ENCODE measurements around the gene ARHGAP26. TPM values are rescaled to one million over a fixed set of nuclear protein-coding genes. Genes with fewer than 3 reads are reported as not detected.
A peak's percentile ranks its signal among the peaks of the same experiment; 100 is the strongest.
"Not testable (repeated sequence)": the region's sequence is repeated elsewhere in the genome, so short reads cannot be mapped to it uniquely, and the experiment has no call there.

Gene ARHGAP26
- total and polyA plus RNA-seq, 10 donors: 4.2 to 148 (median 55.5) TPM

- intact Hi-C loops (cut with DNase I; ENCODE audit: low total_unique reads): loop anchor here (10.0 kb wide), 1 partner anchor 482 kb away; the partner anchor contains the start of gene NR3C1
- H3K27ac ChIP-seq: peak overlapping the region in 5 of 8 donors; percentile 10 to 49 (median 41)
- WGBS, 5 donors: 47 to 68% (median 61%) methylated on average over 1 of the region's 1 CpG
- no peak overlapping the region for H3K4me3 ChIP-seq
- no peak for TF ChIP-seq POLR2A (IDR thresholded peaks at IDR 0.05)
- TF ChIP-seq CTCF (IDR thresholded peaks at IDR 0.05 in 8 of 11, conservative IDR thresholded peaks at IDR 0.05 in 3 of 11): peak in 9 of 11 experiments; percentile 9 to 67 (median 45)
- peak in 1 of 3 donors; percentile 45 for TF ChIP-seq POLR2AphosphoS5 (IDR thresholded peaks at IDR 0.05)
- peaks cover 0 to 56% (median 34%) of the 10 kb centered on the region in 6 donors for H3K4me1 ChIP-seq
- no peaks in the 10 kb centered on the region for H3K9me3 ChIP-seq
- H3K27me3 ChIP-seq (replicated peaks in 1 of 7): no peaks in the 10 kb centered on the region
- DNase-seq: no peak
- peaks cover 0 to 31% (median 0%) of the 10 kb centered on the region in 6 donors for H3K36me3 ChIP-seq
Measured at GRCh38 chr5:142922223-142922952, 152.2 kb downstream of the ARHGAP26 start.

GRCh38 chr5:142924135-142924883, 154.1 kb downstream of the ARHGAP26 start:
- no peak for DNase-seq
- intact Hi-C loops (cut with DNase I; ENCODE audit: low total_unique reads): loop anchor here (10.0 kb wide), 1 partner anchor 480 kb away; the partner anchor contains the start of gene NR3C1

GRCh38 chr5:142925795-142926194, 155.6 kb downstream of the ARHGAP26 start:
- WGBS, 5 donors: 33 to 62% (median 44%) methylated on average over 3 of the region's 3 CpGs
- Histone ChIP-seq H3K36me3 (peaks cover 0 to 4% (median 0%) of the 10 kb centered on the region in 6 donors), H3K4me3 (no peak overlapping the region), H3K4me1 (peaks cover 0 to 72% (median 42%) of the 10 kb centered on the region in 6 donors), H3K27ac (peak overlapping the region in 7 of 8 donors; percentile 44 to 79 (median 58)), H3K9me3 (no peaks in the 10 kb centered on the region), H3K27me3 (replicated peaks in 1 of 7) (no peaks in the 10 kb centered on the region)
- DNase-seq: no peak
- TF ChIP-seq POLR2A (IDR thresholded peaks at IDR 0.05) (no peak), POLR2AphosphoS5 (IDR thresholded peaks at IDR 0.05) (peak in 1 of 3 donors; percentile 12)
- intact Hi-C loops (cut with DNase I; ENCODE audit: low total_unique reads): loop anchor here (10.0 kb wide), 1 partner anchor 479 kb away; the partner anchor contains the start of gene NR3C1

More at GRCh38 chr5:142924135-142924883, 154.1 kb downstream of the ARHGAP26 start:
- Histone ChIP-seq H3K4me1 (peaks cover 0 to 57% (median 35%) of the 10 kb centered on the region in 6 donors), H3K27ac (peak overlapping the region in 1 of 8 donors; percentile 79), H3K27me3 (replicated peaks in 1 of 7) (no peaks in the 10 kb centered on the region), H3K9me3 (no peaks in the 10 kb centered on the region), H3K36me3 (peaks cover 0 to 12% (median 0%) of the 10 kb centered on the region in 6 donors), H3K4me3 (no peak overlapping the region)
- TF ChIP-seq POLR2A (IDR thresholded peaks at IDR 0.05) (no peak), POLR2AphosphoS5 (IDR thresholded peaks at IDR 0.05) (no peak), CTCF (IDR thresholded peaks at IDR 0.05 in 8 of 11, conservative IDR thresholded peaks at IDR 0.05 in 3 of 11) (no peak)
- 56 to 85% (median 81%) methylated on average over 1 of the region's 1 CpG for WGBS, 5 donors

GRCh38 chr5:142926549-142926948, 156.4 kb downstream of the ARHGAP26 start:
- DNase-seq: no peak
- Histone ChIP-seq H3K27me3 (replicated peaks in 1 of 7) (no peaks in the 10 kb centered on the region), H3K27ac (peak overlapping the region in 6 of 8 donors; percentile 44 to 79 (median 60)), H3K4me3 (no peak overlapping the region), H3K36me3 (peaks cover 0 to 7% (median 0%) of the 10 kb centered on the region in 6 donors), H3K9me3 (no peaks in the 10 kb centered on the region), H3K4me1 (peaks cover 0 to 78% (median 44%) of the 10 kb centered on the region in 6 donors)
- intact Hi-C loops (cut with DNase I; ENCODE audit: low total_unique reads): loop anchor here (10.0 kb wide), 1 partner anchor 478 kb away; the partner anchor contains the start of gene NR3C1
- 75 to 90% (median 82%) methylated on average over 4 of the region's 4 CpGs for WGBS, 5 donors
- no peak for TF ChIP-seq CTCF (IDR thresholded peaks at IDR 0.05 in 8 of 11, conservative IDR thresholded peaks at IDR 0.05 in 3 of 11)
- no peak for TF ChIP-seq POLR2AphosphoS5 (IDR thresholded peaks at IDR 0.05)
- TF ChIP-seq POLR2A (IDR thresholded peaks at IDR 0.05): no peak

- Histone ChIP-seq H3K36me3 (peaks cover 0 to 31% (median 6%) of the 10 kb centered on the region in 6 donors), H3K4me1 (peaks cover 0 to 64% (median 35%) of the 10 kb centered on the region in 6 donors), H3K27ac (peak overlapping the region in 3 of 8 donors; percentile 25 to 65 (median 44))
- H3K27me3 ChIP-seq (replicated peaks in 1 of 7); H3K4me3 ChIP-seq; DNase-seq; H3K9me3 ChIP-seq: not testable (repeated sequence)
- intact Hi-C loops (cut with DNase I; ENCODE audit: low total_unique reads): loop anchor here (10.0 kb wide), 1 partner anchor 476 kb away; the partner anchor contains the start of gene NR3C1
- 90 to 94% (median 93%) methylated on average over 11 of the region's 11 CpGs for WGBS, 5 donors
Measured at GRCh38 chr5:142928999-142929398, 158.8 kb downstream of the ARHGAP26 start.
